Peyer's patch (tissue), 4 donors: ENCODE data around the gene TLN1.

Experiments
- CTCF ChIP-seq, 6 experiments: fragments of 450-650 bp in 4 of 6; fragments of 200-600 bp in 2 of 6; sonication (generic) in 1 of 6; IDR thresholded peaks; one replicate each; pipeline ENCODE4 v1.5.1; 2017 to 2019; ENCODE audit warnings: antibody characterized with exemption in 6 of 6, mild to moderate bottlenecking in 3 of 6, moderate library complexity in 1 of 6
- POLR2A ChIP-seq, 2 donors: fragments of 450-650 bp; IDR thresholded peaks; one replicate each; pipeline ENCODE4 v1.5.1; 2017; ENCODE audit warnings: antibody characterized with exemption in 2 of 2, mild to moderate bottlenecking in 2 of 2, moderate library complexity in 2 of 2

- TF ChIP-seq CTCF (IDR thresholded peaks at IDR 0.05) (no peak), POLR2A (IDR thresholded peaks at IDR 0.05) (no peak)
Observed at GRCh38 chr9:35774907-35775635, 43.1 kb upstream of the TLN1 start.
